NCI-H748 treated with DMSO at 0.1 percent for 48 hours (cell line): ENCODE results near the gene HDGFL2.

Experiments used
- DNase-seq: peaks from one replicate; lab custom pipeline; 2025; lab: John Stamatoyannopoulos, UW

The HDGFL2 gene

GRCh38 chr19:4499855-4500254 lies 27.8 kb downstream of the HDGFL2 start:
- no peak for DNase-seq

GRCh38 chr19:4500841-4501591 lies 28.9 kb downstream of the HDGFL2 start:
- DNase-seq, result no peak

DNA sequence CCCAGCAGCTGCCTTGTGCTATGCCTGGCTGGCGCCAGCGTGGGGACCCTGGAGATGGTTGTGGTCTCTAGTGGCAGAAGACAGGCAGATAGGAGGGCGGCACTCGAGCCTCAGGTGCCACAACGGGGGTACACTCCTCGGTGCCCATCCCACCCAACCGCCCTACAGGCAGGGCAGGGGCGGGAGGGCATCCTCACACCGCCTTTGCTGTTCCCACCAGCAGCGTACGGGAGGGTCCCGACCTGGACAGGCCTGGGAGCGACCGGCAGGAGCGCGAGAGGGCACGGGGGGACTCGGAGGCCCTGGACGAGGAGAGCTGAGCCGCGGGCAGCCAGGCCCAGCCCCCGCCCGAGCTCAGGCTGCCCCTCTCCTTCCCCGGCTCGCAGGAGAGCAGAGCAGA lies 29.6 kb downstream of the HDGFL2 start:
- no peak for DNase-seq

- no peak for DNase-seq
Measured at GRCh38 chr19:4502282-4503131, 30.4 kb downstream of the HDGFL2 start.

DNA sequence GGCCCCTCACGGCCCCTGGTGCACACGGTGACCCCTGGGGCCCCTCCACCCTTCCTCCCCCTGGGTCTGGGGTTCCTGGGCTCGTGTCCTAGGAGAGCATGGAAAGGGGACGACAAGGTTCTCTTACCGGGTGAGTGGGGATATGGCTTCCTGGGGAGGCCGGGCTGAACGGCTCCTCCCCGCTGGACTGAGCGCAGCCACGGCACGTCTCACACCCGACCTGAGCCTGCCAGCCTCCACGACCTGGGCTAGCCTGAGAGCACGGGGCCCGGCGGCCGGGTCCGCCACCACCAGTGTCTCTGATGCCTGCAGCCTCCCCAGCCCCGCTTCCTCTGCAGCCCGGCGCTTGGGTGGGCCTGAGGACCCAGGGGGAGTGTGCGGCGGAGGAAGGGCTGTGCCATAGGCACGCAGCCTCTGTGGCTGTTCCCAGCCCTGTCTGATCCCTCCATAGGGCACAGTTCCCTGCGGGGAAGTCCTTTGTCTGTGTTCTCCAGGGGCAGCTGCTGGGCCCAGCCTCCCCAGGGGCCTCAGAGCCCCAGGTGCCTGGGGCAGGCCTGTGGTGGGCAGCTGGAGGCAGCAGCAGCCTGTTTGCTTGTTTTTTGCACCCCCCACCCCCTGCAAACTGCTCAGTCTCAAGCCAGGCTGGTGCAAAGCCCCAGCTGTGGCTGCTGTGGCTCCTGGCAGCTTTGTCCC lies 31.2 kb downstream of the HDGFL2 start:
- no peak for DNase-seq

DNA sequence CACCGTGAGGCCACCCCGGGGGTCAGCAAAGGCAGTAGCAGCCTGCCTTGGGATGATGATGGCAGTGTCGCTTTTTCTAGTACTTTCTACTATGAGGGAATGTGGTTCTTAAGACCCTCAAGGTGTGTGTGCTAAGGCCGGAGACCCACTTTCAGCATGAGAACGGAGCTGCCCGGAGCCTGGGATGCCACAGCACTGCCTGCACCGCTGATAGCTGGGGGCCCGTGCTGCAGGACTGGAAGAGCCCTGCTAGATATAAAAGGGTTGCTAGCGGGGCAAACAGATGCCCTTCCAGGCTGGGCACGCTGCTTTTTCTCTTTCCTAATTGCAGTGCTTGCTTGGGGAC lies 31.7 kb downstream of the HDGFL2 start:
- DNase-seq, result no peak

DNA sequence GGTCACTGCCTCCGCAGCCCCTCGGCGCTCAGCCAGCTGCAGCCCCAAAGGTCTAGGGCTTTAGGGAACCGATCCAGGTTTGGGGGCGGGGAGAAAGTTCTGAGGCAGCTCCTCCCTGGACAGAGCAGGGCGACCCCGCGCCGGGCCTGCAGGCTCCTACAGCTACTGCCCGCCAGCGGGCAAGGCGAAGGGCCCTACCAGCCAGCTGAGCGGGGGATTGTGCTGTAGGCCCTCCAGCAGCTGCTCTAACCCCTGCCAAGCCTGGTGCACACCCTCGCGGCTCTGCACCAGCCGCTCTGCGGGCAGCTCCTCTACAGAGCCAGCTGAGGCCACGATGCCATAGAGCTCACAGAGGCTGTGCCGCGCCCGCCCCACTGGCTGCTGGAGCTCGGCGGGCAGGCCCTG lies 32.2 kb downstream of the HDGFL2 start:
- DNase-seq, result no peak

DNA sequence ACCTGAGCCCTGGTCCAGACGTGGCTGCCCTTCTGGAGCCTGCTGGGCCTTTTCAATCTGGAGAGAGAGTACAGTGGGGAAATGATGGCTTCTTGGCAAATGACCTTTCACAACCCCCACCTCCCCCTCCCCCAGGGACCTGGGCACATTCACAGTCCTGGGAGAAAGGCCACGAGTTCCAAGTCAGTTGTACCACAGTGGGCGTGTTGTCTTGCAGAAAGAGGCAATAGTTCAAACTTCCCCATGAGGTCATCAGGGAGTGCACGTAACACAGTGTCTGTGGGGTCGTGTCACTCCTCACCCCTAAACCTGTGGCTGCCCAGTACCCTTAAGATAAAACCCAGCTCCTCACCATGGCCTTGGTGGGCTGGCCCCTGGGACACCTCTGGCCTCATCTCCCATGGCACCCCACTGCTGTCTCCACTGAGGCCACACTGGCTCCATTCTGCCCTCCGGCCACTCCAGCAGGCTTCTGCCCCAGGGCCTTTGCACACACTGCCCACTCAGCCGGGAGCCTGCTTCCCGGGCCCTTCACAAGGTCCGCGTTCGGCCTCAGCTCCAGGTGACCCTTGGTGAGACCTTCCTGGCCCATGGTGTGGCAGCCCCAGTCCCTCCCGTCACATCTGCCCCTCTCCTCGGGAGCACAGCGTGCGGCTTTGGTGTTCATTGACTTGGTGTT lies 32.9 kb downstream of the HDGFL2 start:
- no peak for DNase-seq

DNA sequence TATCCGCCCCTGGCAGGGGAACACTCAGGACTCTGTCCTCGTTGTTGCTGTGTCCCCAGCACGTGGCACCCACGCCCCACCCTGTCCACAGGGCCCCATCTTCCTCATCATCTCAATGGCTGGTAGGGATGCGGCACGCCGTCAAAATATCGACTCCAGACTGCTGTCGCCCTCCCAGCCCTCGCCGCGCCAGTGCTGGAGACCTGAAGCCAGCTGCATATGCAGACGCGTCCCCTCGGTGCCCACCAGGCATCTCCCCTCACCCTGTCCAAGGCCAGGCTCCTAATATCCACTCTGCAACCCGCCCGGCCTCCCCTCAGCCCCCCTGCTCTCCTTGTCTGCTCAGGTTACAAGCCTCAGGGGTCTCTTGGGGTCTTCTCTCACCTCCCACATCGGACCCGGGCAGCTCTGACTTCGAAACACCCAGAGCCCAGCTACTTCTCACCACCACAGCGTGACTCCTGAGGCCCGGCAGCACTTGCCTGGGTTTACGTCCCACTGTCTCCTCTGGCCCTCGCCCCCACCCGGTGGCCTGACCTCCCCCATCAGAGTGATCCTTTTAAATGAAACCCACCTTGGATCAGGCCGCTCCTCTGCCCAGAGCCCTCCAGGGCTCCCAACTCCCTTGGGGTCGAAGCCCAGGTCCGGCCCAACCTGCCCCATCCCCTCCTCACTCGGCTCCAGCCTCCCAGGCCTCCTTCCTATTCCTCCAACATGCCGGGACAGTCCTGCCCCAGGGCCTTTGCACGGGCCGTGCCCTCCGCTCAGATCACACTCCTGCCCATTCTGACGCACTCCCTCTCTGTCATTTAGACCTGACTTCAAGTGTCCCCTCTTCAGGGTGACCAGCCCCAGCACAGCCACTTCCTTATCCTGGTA lies 33.7 kb downstream of the HDGFL2 start:
- no peak for DNase-seq

DNA sequence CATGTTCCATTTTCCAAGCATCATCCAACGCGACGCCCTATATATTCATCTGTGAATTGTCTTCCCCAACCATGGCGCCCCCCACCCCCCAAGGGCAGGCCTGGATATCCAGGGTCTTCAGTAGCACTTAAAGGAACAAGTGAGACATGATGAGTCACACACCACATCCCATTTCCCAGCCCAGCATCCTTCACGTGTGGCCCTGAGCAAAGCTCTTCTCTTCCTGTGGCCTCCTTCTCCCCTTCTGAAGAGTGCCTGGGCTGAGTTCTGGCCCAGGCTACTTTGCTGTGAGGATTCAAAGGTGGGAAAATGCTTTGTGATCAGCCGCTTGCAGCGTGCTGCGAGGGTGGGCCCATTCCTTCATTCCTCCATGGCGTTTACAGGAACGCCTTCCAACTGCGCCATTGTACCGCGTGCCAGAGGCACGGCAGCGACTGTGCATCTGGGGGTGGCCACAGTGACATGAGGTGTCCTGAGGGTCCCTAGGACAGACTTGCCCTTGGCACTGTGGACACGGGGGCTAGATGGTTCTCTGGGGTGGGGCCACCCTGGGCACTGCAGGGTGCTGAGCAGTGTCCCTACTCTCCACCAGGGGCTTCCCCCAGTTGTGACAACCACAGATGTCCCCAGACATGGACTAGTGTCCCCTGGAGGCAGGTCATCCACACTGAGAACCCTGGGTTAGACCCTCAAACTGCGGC lies 34.5 kb downstream of the HDGFL2 start:
- no peak for DNase-seq

- no peak for DNase-seq
Measured at GRCh38 chr19:4507150-4507452, 35.0 kb downstream of the HDGFL2 start.

DNA sequence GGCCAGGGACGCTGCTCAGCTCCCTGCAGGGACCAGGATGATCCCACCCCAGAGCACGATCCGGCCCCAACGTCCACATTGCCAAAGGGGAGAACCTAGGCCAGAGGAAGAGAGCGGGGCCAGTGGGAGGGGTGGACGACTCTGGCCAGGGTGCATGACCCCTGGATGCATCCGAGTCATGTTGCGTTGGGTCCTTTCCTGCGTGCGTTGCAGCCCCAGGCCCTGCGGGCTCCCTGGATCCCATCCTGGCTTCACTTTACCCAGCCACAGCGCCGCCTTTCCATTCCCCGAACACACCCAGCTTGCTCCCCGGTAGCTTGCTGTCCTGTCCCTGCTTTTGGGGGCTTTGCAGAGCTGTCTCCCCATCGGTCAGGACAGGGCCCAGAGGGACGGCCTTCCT lies 35.7 kb downstream of the HDGFL2 start:
- DNase-seq, result no peak

- DNase-seq, result no peak
Measured at GRCh38 chr19:4508698-4509097, 36.6 kb downstream of the HDGFL2 start.

DNA sequence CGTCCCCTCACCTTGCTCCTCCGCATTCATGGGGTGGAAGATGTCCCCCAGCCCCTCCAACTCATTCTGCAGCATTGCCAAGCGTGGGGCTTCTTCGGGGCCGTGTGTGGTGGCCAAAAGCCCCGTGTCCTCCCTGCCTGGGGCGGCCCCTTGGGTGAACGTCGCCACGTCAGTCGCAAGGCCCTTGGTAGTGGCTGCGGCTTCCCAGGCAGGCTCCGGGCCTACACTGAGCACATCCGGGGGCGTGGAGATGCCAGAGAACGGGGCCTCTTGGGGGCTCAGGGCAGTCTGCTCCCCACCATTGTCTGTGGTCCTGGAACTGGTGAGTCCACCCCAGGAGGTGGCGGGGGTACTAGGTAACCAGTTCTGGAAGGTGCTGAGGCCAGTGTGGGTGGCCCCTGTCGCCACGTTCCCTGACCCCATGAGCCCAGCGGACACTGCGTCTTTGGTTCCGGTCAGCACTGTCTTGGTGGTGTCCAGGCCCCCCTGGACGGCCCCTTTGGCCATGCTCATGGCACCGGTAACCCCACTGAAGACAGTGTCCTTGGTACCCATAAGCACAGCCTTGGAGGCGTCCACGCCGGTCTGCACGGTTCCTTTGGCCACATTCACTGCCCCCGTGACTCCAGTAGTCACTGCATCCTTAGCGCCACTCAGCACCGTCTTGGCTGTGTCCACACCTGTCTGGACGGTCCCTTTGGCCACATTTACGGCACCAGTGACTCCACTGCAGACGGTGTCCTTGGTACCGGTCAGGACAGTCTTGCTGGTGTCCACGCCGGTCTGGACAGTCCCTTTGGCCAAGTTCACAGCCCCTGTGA lies 38.5 kb downstream of the HDGFL2 start:
- DNase-seq, result no peak

DNA sequence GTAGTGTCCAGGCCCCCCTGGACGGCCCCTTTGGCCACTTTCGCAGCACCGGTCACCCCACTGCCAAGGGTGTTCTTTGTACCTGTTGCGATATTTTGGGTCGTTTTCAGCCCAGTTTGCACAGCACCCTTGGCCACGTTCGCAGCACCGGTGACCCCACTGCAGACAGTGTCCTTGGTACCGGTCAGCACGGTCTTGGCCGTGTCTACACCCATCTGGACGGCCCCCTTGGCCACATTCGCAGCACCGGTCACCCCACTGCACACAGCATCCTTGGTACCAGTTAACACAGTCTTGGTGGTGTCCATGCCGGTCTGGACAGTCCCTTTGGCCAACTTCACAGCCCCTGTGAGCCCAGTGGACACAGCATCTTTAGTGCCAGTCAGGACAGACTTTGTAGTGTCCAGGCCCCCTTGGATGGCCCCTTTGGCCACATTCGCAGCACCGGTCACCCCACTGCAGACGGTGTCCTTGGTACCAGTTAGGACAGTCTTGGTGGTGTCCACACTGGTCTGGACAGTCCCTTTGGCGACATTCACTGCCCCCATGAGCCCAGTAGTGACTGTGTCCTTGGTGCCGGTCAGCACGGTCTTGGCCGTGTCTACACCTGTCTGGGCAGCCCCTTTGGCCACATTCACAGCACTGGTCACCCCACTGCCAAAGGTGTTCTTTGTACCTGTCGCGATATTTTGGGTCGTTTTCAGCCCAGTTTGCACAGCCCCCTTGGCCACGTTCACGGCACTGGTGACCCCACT lies 39.4 kb downstream of the HDGFL2 start:
- no peak for DNase-seq

DNA sequence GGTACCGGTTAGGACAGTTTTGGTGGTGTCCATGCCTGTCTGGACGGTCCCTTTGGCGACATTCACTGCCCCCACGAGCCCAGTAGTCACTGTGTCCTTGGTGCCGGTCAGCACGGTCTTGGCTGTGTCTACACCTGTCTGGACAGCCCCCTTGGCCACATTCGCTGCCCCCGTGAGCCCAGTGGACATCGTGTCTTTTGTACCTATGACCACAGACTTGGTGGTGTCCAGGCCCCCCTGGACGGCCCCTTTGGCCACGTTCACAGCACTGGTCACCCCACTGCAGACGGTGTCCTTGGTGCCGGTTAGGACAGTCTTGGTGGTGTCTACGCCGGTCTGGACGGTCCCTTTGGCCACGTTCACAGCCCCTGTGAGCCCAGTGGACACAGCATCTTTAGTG lies 40.0 kb downstream of the HDGFL2 start:
- no peak for DNase-seq

DNA sequence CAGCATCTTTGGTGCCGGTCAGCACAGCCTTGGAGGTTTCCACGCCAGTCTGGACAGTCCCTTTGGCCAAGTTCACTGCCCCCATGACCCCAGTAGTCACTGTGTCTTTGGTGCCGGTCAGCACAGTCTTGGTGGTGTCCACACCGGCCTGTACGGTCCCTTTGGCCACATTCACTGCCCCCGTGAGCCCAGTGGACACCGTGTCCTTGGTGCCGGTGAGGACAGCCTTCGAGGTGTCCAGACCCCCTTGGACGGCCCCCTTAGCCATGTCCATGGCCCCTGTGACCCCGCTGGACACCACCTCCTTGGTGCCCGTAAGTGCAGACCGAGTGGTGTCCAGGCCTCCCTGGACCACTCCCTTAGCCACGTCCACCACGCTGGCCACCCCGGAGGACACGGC lies 41.2 kb downstream of the HDGFL2 start:
- no peak for DNase-seq

- DNase-seq, result no peak
Measured at GRCh38 chr19:4515732-4516131, 43.6 kb downstream of the HDGFL2 start.

GRCh38 chr19:4516199-4516938 lies 44.3 kb downstream of the HDGFL2 start:
- DNase-seq, result no peak
